CD14-positive monocyte (primary cell): Measurements from ENCODE around the gene CYP2J2. TPM values are rescaled to one million over a fixed set of nuclear protein-coding genes. Genes with fewer than 3 reads are reported as not detected.

Experiments
- DNase-seq, 3 donors: peaks; one replicate each; pipeline ENCODE4 v3.0.0-alpha.2; 2011 to 2022
- H2AFZ ChIP-seq: 2 replicates; pipeline ENCODE4 v1.6.0; 2012; ENCODE audit warnings: mild to moderate bottlenecking, low read depth, low read length, inconsistent platforms; ENCODE audit not compliant: insufficient read depth, poor library complexity, severe bottlenecking
- H3K27ac ChIP-seq, 2 donors: 1 replicate in 1 of 2; 2 replicates in 1 of 2; pipeline ENCODE4 v1.5.1; 2012 to 2013; ENCODE audit warnings: low read length in 2 of 2, control low read depth in 1 of 2, inconsistent platforms in 1 of 2, low read depth in 1 of 2, mild to moderate bottlenecking in 1 of 2
- H3K27me3 ChIP-seq, 2 donors: one replicate each; pipeline versions ENCODE4 v1.6.0 to v1.6.1; 2011 to 2013; ENCODE audit warnings: low read length in 2 of 2; ENCODE audit not compliant: control insufficient read depth in 2 of 2, insufficient read depth in 2 of 2
- H3K36me3 ChIP-seq, 2 donors: replicated peaks in 1 of 2; 1 replicate in 1 of 2; 2 replicates in 1 of 2; pipeline versions ENCODE4 v1.5.1 to v1.6.1; 2012 to 2013; ENCODE audit warnings: low read length in 2 of 2, control low read depth in 1 of 2, inconsistent platforms in 1 of 2, mild to moderate bottlenecking in 1 of 2; ENCODE audit not compliant: insufficient read depth in 2 of 2, control insufficient read depth in 1 of 2
- H3K4me1 ChIP-seq, 2 donors: 1 replicate in 1 of 2; 2 replicates in 1 of 2; pipeline versions ENCODE4 v1.5.1 to v1.6.1; 2012 to 2013; ENCODE audit warnings: low read length in 2 of 2, control low read depth in 1 of 2, inconsistent platforms in 1 of 2, mild to moderate bottlenecking in 1 of 2, moderate library complexity in 1 of 2; ENCODE audit not compliant: insufficient read depth in 2 of 2, control insufficient read depth in 1 of 2
- H3K4me2 ChIP-seq: replicated peaks from 2 replicates; pipeline ENCODE3; 2012; ENCODE audit warnings: low read length, moderate library complexity, mild to moderate bottlenecking; ENCODE audit not compliant: poor library complexity, severe bottlenecking; ENCODE audit errors: extremely low read depth
- H3K4me3 ChIP-seq, 3 experiments: fragments of 200-600 bp in 1 of 3; sonication (generic) in 1 of 3; replicated peaks in 1 of 3; 1 replicate in 2 of 3; 2 replicates in 1 of 3; pipeline ENCODE4 v1.5.1; 2011 to 2013; ENCODE audit warnings: low read length in 3 of 3, mild to moderate bottlenecking in 3 of 3, control low read depth in 2 of 3, low read depth in 2 of 3, inconsistent platforms in 1 of 3, moderate library complexity in 1 of 3
- H3K79me2 ChIP-seq: 2 replicates; pipeline ENCODE4 v1.6.0; 2012; ENCODE audit warnings: mild to moderate bottlenecking, control low read depth, inconsistent platforms, low read length, moderate library complexity; ENCODE audit not compliant: insufficient read depth
- H3K9ac ChIP-seq: 2 replicates; pipeline ENCODE4 v1.6.0; 2017; ENCODE audit warnings: low read length, mild to moderate bottlenecking; ENCODE audit not compliant: insufficient read depth, poor library complexity, severe bottlenecking
- H3K9me3 ChIP-seq, 2 donors: replicated peaks in 1 of 2; 1 replicate in 1 of 2; 2 replicates in 1 of 2; pipeline versions ENCODE4 v1.5.1 to v1.6.1; 2012 to 2013; ENCODE audit warnings: low read length in 2 of 2, control low read depth in 1 of 2; ENCODE audit not compliant: control insufficient read depth in 1 of 2, insufficient read depth in 1 of 2
- H4K20me1 ChIP-seq: 2 replicates; pipeline ENCODE4 v1.6.0; 2012; ENCODE audit warnings: mild to moderate bottlenecking, low read length, control low read depth, moderate library complexity; ENCODE audit not compliant: insufficient read depth
- H3K27ac Mint-ChIP-seq, 7 donors: one replicate each; pipeline ENCODE4 v1.8.0; 2020; ENCODE audit warnings: mild to moderate bottlenecking in 7 of 7, mixed read lengths in 7 of 7, moderate library complexity in 6 of 7, inconsistent platforms in 2 of 7
- H3K27me3 Mint-ChIP-seq, 3 donors: one replicate each; pipeline ENCODE4 v1.8.0; 2021 to 2022; ENCODE audit warnings: low read depth in 3 of 3, mild to moderate bottlenecking in 3 of 3, mixed read lengths in 3 of 3, moderate library complexity in 3 of 3, inconsistent platforms in 1 of 3
- H3K36me3 Mint-ChIP-seq, 2 donors: one replicate each; pipeline ENCODE4 v1.8.0; 2020; ENCODE audit warnings: mixed read lengths in 2 of 2, inconsistent platforms in 1 of 2, mild to moderate bottlenecking in 1 of 2
- H3K4me1 Mint-ChIP-seq: one replicate; pipeline ENCODE4 v1.8.0; 2020; ENCODE audit warnings: mild to moderate bottlenecking, mixed read lengths
- H3K4me3 Mint-ChIP-seq, 2 donors: one replicate each; pipeline ENCODE4 v1.8.0; 2020; ENCODE audit warnings: mild to moderate bottlenecking in 2 of 2, mixed read lengths in 2 of 2, moderate library complexity in 1 of 2
- H3K9me3 Mint-ChIP-seq, 7 donors: one replicate each; pipeline ENCODE4 v1.8.0; 2020 to 2022; ENCODE audit warnings: mixed read lengths in 7 of 7, mild to moderate bottlenecking in 6 of 7, moderate library complexity in 6 of 7, inconsistent platforms in 2 of 7
- CTCF ChIP-seq: fragments of 200-600 bp; IDR thresholded peaks from one replicate; pipeline ENCODE4 v1.8.0; 2022; ENCODE audit warnings: antibody characterized with exemption, mild to moderate bottlenecking
- WGBS: methylation state at CpG from one replicate; pipeline ENCODE4 v1.1.5; 2013; ENCODE audit warnings: missing lambda C conversion rate; ENCODE audit not compliant: insufficient coverage; 5-methylcytosine and 5-hydroxymethylcytosine counted together
- intact Hi-C, 2 donors: fragments of 100-400 bp; cut with micrococcal nuclease; formaldehyde crosslinking; loops; one replicate each; pipeline versions ENCODE4 v1.15.0 to v1.15.1; 2023
- polyA plus RNA-seq, 3 donors: library from polyadenylated mRNA; depleted of rRNA in 1 of 3; unstranded in 2 of 3; stranded (reverse) in 1 of 3; fragments of 300-500 nt in 2 of 3; fragments of >200 nt in 1 of 3; fragmentation: Illumina TruSeq in 2 of 3; gene quantifications; 1 replicate in 2 of 3; 2 replicates in 1 of 3; pipeline ENCODE4 v1.2.3, GENCODE V29; 2012 to 2021

Gene CYP2J2
- polyA plus RNA-seq, 3 donors = not detected

- Histone ChIP-seq H3K9me3 (no peaks in the 10 kb centered on the region), H3K9ac (no peak overlapping the region), H3K4me3 (no peak overlapping the region), H3K27me3 (no peaks in the 10 kb centered on the region), H4K20me1 (no peaks in the 10 kb centered on the region), H3K27ac (no peak overlapping the region), H3K4me1 (no peaks in the 10 kb centered on the region), H2AFZ (no peak overlapping the region), H3K36me3 (no peaks in the 10 kb centered on the region), H3K4me2 (no peak overlapping the region), H3K79me2 (no peaks in the 10 kb centered on the region)
- Mint-ChIP-seq H3K36me3 (no peaks in the 10 kb centered on the region), H3K9me3 (no peaks in the 10 kb centered on the region), H3K4me3 (no peak overlapping the region), H3K27me3 (peaks cover 0 to 3% (median 1%) of the 10 kb centered on the region in 3 donors), H3K4me1 (no peaks in the 10 kb centered on the region), H3K27ac (no peak overlapping the region)
- peak; percentile 87 for TF ChIP-seq CTCF
- peak; percentile 14 to 44 (median 37) for DNase-seq
- intact Hi-C loops = no loop called here
- no CpG with 5 or more reads among the region's 6 CpGs for WGBS
Observed at GRCh38 chr1:59947047-59947938, 20.7 kb upstream of the CYP2J2 start.

GRCh38 chr1:59945790-59946189, 19.2 kb upstream of the CYP2J2 start:
- no peaks in the 10 kb centered on the region for H3K36me3 ChIP-seq
- H3K27me3 ChIP-seq = no peaks in the 10 kb centered on the region
- no peaks in the 10 kb centered on the region for H3K4me1 Mint-ChIP-seq
- H3K9me3 Mint-ChIP-seq = no peaks in the 10 kb centered on the region
- intact Hi-C loops = no loop called here
- no peaks in the 10 kb centered on the region for H3K4me1 ChIP-seq
- no peak overlapping the region for H3K27ac Mint-ChIP-seq
- no peak for DNase-seq
- no peak overlapping the region for H3K4me3 Mint-ChIP-seq
- peaks cover 1 to 3% (median 1%) of the 10 kb centered on the region in 3 donors for H3K27me3 Mint-ChIP-seq
- H3K4me2 ChIP-seq = no peak overlapping the region
- H3K4me3 ChIP-seq = no peak overlapping the region
- no peaks in the 10 kb centered on the region for H3K36me3 Mint-ChIP-seq
- no peak overlapping the region for H3K9ac ChIP-seq
- WGBS = 13% methylated on average over 1 of the region's 1 CpG
- no peaks in the 10 kb centered on the region for H3K9me3 ChIP-seq
- no peaks in the 10 kb centered on the region for H3K79me2 ChIP-seq
- no peaks in the 10 kb centered on the region for H4K20me1 ChIP-seq
- H2AFZ ChIP-seq = no peak overlapping the region
- H3K27ac ChIP-seq = no peak overlapping the region
- TF ChIP-seq CTCF = no peak
